ENCODE results near the gene POC1A. TPM values are rescaled to one million over a fixed set of nuclear protein-coding genes. Genes with fewer than 3 reads are reported as not detected.

POC1A gene
- polyA plus RNA-seq, 1 donor from 2014 or later = 1.3 TPM

- Histone ChIP-seq H3K4me2 (ENCODE audit: low read length) (no peak overlapping the region), H3K9ac (ENCODE audit: low read length) (no peak overlapping the region), H3K27ac (ENCODE audit: low read length) (no peak overlapping the region), H3K27me3 (ENCODE audit: insufficient read depth, low read depth, low read length) (no peaks in the 10 kb centered on the region), H3K36me3 (ENCODE audit: insufficient read depth, low read length) (no peaks in the 10 kb centered on the region), H2AFZ (ENCODE audit: low read depth, low read length) (no peak overlapping the region), H3K9me3 (ENCODE audit: low read length) (no peaks in the 10 kb centered on the region), H3K9me2 (ENCODE audit: insufficient read depth, low read length) (no peaks in the 10 kb centered on the region), H3K79me2 (replicated peaks; ENCODE audit: insufficient read depth, low read length) (no peaks in the 10 kb centered on the region), H3F3A (ENCODE audit: insufficient read depth, low read length, poor library complexity, severe bottlenecking) (no peaks in the 10 kb centered on the region), H3K4me3 (ENCODE audit: low read length) (no peak overlapping the region), H4K20me1 (ENCODE audit: insufficient read depth) (no peaks in the 10 kb centered on the region)
- no peak for TF ChIP-seq MXI1 (conservative IDR thresholded peaks at IDR 0.05; ENCODE audit: poor library complexity, severe bottlenecking)
- TF ChIP-seq EP300 (conservative IDR thresholded peaks at IDR 0.05; ENCODE audit: poor library complexity, severe bottlenecking) = no peak
- no peak for TF ChIP-seq POLR2AphosphoS5 (IDR thresholded peaks at IDR 0.05)
- TF ChIP-seq RAD21 (conservative IDR thresholded peaks at IDR 0.05) = no peak
- no peak for TF ChIP-seq EZH2 (IDR thresholded peaks at IDR 0.05; ENCODE audit: borderline replicate concordance, insufficient read depth, low read length, poor library complexity, severe bottlenecking)
- TF ChIP-seq REST (IDR thresholded peaks at IDR 0.05; ENCODE audit: borderline replicate concordance) = no peak
- no peak for TF ChIP-seq SMC3 (conservative IDR thresholded peaks at IDR 0.05; ENCODE audit: poor library complexity)
- no peak for TF ChIP-seq CTCF (IDR thresholded peaks at IDR 0.05; ENCODE audit: poor library complexity, severe bottlenecking)
- TF ChIP-seq TAF1 (IDR thresholded peaks at IDR 0.05; ENCODE audit: low read depth) = no peak
Measured at GRCh38 chr3:52068730-52069129, 85.5 kb downstream of the POC1A start.

- H3K79me2 ChIP-seq (replicated peaks; ENCODE audit: insufficient read depth, low read length) = no peaks in the 10 kb centered on the region
- no peak overlapping the region for H3K9ac ChIP-seq (ENCODE audit: low read length)
- no peaks in the 10 kb centered on the region for H3F3A ChIP-seq (ENCODE audit: insufficient read depth, low read length, poor library complexity, severe bottlenecking)
- H3K9me2 ChIP-seq (ENCODE audit: insufficient read depth, low read length) = no peaks in the 10 kb centered on the region
- no peaks in the 10 kb centered on the region for H3K9me3 ChIP-seq (ENCODE audit: low read length)
- H3K27me3 ChIP-seq (ENCODE audit: insufficient read depth, low read depth, low read length) = no peaks in the 10 kb centered on the region
- no peaks in the 10 kb centered on the region for H4K20me1 ChIP-seq (ENCODE audit: insufficient read depth)
- H3K27ac ChIP-seq (ENCODE audit: low read length) = no peak overlapping the region
- H3K36me3 ChIP-seq (ENCODE audit: insufficient read depth, low read length) = no peaks in the 10 kb centered on the region
- H2AFZ ChIP-seq (ENCODE audit: low read depth, low read length) = no peak overlapping the region
- TF ChIP-seq REST (IDR thresholded peaks at IDR 0.05; ENCODE audit: borderline replicate concordance) (no peak), POLR2AphosphoS5 (IDR thresholded peaks at IDR 0.05) (no peak), RAD21 (conservative IDR thresholded peaks at IDR 0.05) (no peak), EP300 (conservative IDR thresholded peaks at IDR 0.05; ENCODE audit: poor library complexity, severe bottlenecking) (no peak), TAF1 (IDR thresholded peaks at IDR 0.05; ENCODE audit: low read depth) (no peak), EZH2 (IDR thresholded peaks at IDR 0.05; ENCODE audit: borderline replicate concordance, insufficient read depth, low read length, poor library complexity, severe bottlenecking) (no peak), CTCF (IDR thresholded peaks at IDR 0.05; ENCODE audit: poor library complexity, severe bottlenecking) (no peak), MXI1 (conservative IDR thresholded peaks at IDR 0.05; ENCODE audit: poor library complexity, severe bottlenecking) (no peak), SMC3 (conservative IDR thresholded peaks at IDR 0.05; ENCODE audit: poor library complexity) (no peak)
- no peak overlapping the region for H3K4me3 ChIP-seq (ENCODE audit: low read length)
- H3K4me2 ChIP-seq (ENCODE audit: low read length) = no peak overlapping the region
Measured at GRCh38 chr3:52068055-52068571, 86.1 kb downstream of the POC1A start.

Data from neural cell (in vitro differentiated cells).